Chondrocyte (in vitro differentiated cells): ENCODE results near the gene IDI1. TPM values are rescaled to one million over a fixed set of nuclear protein-coding genes. Genes with fewer than 3 reads are reported as not detected.
A peak's percentile ranks its signal among the peaks of the same experiment; 100 is the strongest.

Experiments used
- DNase-seq: peaks from one replicate; pipeline ENCODE4 v3.0.0; 2021; ENCODE audit warnings: mixed read lengths, low spot score
- H3K27ac Mint-ChIP-seq: one replicate; pipeline ENCODE4 v1.8.0; 2021; ENCODE audit warnings: mild to moderate bottlenecking, moderate library complexity, mixed read lengths; ENCODE audit not compliant: unreplicated experiment
- H3K27me3 Mint-ChIP-seq: 2 replicates; pipeline ENCODE4 v1.8.0; 2021; ENCODE audit warnings: low read depth, mixed read lengths
- H3K36me3 Mint-ChIP-seq: 2 replicates; pipeline ENCODE4 v1.8.0; 2021; ENCODE audit warnings: low read depth, mixed read lengths
- H3K4me1 Mint-ChIP-seq: 2 replicates; pipeline ENCODE4 v1.8.0; 2021; ENCODE audit warnings: low read depth, mild to moderate bottlenecking, mixed read lengths
- H3K4me3 Mint-ChIP-seq: one replicate; pipeline ENCODE4 v1.8.0; 2021; ENCODE audit warnings: mild to moderate bottlenecking, moderate library complexity, mixed read lengths; ENCODE audit not compliant: unreplicated experiment
- H3K9me3 Mint-ChIP-seq: 2 replicates; pipeline ENCODE4 v1.8.0; 2021; ENCODE audit warnings: low read depth, mixed read lengths
- CTCF ChIP-seq: fragments of 200-600 bp; sonication (generic); IDR thresholded peaks from 2 replicates; pipeline ENCODE4 v1.5.0; 2021; ENCODE audit warnings: antibody characterized with exemption, mild to moderate bottlenecking, moderate library complexity
- total RNA-seq: library from RNA; stranded (reverse); gene quantifications from 3 replicates; pipeline ENCODE4 v1.2.1, GENCODE V29; 2021

IDI1 gene
- total RNA-seq, 1 donor from 2014 or later = 40.6 TPM

- no peak for TF ChIP-seq CTCF
- no peaks in the 10 kb centered on the region for H3K27me3 Mint-ChIP-seq
- peaks cover 4% of the 10 kb centered on the region for H3K9me3 Mint-ChIP-seq
- peaks cover 63% of the 10 kb centered on the region for H3K36me3 Mint-ChIP-seq
- H3K4me3 Mint-ChIP-seq = no peak overlapping the region
- no peaks in the 10 kb centered on the region for H3K4me1 Mint-ChIP-seq
- no peak overlapping the region for H3K27ac Mint-ChIP-seq
- no peak for DNase-seq
These were observed 41.3 kb downstream of the IDI1 start for GRCh38 chr10:1007583-1007982.

- Mint-ChIP-seq H3K4me1 (no peaks in the 10 kb centered on the region), H3K4me3 (no peak overlapping the region), H3K27me3 (no peaks in the 10 kb centered on the region), H3K9me3 (peaks cover 11% of the 10 kb centered on the region), H3K36me3 (peaks cover 60% of the 10 kb centered on the region), H3K27ac (no peak overlapping the region)
- DNase-seq = no peak
- no peak for TF ChIP-seq CTCF
These were observed 42.3 kb downstream of the IDI1 start for GRCh38 chr10:1006573-1006972.

- no peak for DNase-seq
- Mint-ChIP-seq H3K4me3 (no peak overlapping the region), H3K27ac (peak overlapping the region; percentile 22), H3K4me1 (no peaks in the 10 kb centered on the region), H3K9me3 (peaks cover 17% of the 10 kb centered on the region), H3K27me3 (no peaks in the 10 kb centered on the region), H3K36me3 (peaks cover 64% of the 10 kb centered on the region)
- no peak for TF ChIP-seq CTCF
These were observed 44.8 kb downstream of the IDI1 start for GRCh38 chr10:1003884-1004670.

- no peak for TF ChIP-seq CTCF
- peaks cover 65% of the 10 kb centered on the region for H3K36me3 Mint-ChIP-seq
- H3K4me3 Mint-ChIP-seq = no peak overlapping the region
These were observed 46.4 kb downstream of the IDI1 start for GRCh38 chr10:1002425-1003006.

GRCh38 chr10:997266-998022 lies 51.5 kb downstream of the IDI1 start:
- H3K27ac Mint-ChIP-seq = no peak overlapping the region
- H3K27me3 Mint-ChIP-seq = no peaks in the 10 kb centered on the region
- peaks cover 12% of the 10 kb centered on the region for H3K9me3 Mint-ChIP-seq
- H3K36me3 Mint-ChIP-seq = peaks cover 66% of the 10 kb centered on the region
- H3K4me1 Mint-ChIP-seq = no peaks in the 10 kb centered on the region
- no peak for DNase-seq
- no peak for TF ChIP-seq CTCF
- no peak overlapping the region for H3K4me3 Mint-ChIP-seq

More at GRCh38 chr10:1002425-1003006, 46.4 kb downstream of the IDI1 start:
- no peak for DNase-seq
- H3K4me1 Mint-ChIP-seq = no peaks in the 10 kb centered on the region
- peaks cover 17% of the 10 kb centered on the region for H3K9me3 Mint-ChIP-seq
- H3K27me3 Mint-ChIP-seq = no peaks in the 10 kb centered on the region
- no peak overlapping the region for H3K27ac Mint-ChIP-seq
